Cerebellar cortex (tissue), 1 donor: Measurements from ENCODE around the gene NRG2.

Source experiments
- DNase-seq: peaks from one replicate; pipeline ENCODE4 v3.0.0-alpha.2; 2015; ENCODE audit warnings: low spot score

The NRG2 gene

GRCh38 chr5:139856714-139857113, 186.4 kb downstream of the NRG2 start:
- no peak for DNase-seq

DNA sequence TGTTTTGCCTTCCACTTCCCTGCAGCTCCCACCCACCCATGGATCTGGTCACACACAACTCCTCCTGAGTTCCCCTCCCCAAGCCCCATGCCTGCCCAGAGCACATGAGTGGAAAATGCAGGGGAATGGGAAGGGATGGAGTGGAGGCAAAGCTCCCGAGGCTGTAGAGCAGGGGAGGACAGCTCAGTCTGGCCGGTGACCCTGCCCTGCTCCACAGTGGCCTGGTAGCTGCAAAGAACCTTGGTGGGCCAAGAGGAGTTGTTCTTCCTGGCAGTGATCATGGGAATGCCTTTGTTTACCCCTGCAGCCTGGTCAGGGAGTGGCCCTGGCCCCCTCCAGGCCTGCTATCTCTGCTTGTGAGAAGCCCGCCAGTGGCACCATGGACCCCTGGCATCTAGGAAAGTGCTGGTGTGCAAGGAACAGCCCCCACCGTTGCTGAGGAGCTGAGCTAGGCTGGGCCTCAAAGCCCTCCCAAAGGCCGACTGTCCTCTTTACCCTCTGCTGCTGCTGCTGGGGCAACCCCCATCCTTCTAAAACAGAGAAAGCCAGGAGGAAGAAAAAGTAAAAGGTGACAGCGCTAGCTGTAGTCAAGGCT, 187.1 kb downstream of the NRG2 start:
- DNase-seq, result no peak

DNA sequence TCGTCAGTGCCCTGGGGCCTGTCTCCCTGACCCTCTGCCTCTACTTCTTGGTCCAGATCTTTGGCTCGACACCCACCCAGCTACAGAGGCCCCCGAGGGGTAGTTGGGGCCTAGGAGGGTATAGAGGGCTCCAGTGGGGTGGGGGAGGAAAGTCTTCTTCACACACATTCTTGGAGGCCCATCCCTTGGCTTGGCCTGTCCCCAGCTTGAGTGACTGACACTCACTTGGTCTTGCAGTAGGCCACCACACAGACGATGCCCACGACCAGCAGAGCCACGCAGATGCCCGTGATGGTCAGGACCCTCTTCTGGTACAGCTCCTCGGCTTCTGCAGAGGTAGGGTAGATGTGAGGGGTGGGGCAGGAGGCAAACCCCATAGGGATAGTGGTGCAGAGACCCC, 187.6 kb downstream of the NRG2 start:
- no peak for DNase-seq

DNA sequence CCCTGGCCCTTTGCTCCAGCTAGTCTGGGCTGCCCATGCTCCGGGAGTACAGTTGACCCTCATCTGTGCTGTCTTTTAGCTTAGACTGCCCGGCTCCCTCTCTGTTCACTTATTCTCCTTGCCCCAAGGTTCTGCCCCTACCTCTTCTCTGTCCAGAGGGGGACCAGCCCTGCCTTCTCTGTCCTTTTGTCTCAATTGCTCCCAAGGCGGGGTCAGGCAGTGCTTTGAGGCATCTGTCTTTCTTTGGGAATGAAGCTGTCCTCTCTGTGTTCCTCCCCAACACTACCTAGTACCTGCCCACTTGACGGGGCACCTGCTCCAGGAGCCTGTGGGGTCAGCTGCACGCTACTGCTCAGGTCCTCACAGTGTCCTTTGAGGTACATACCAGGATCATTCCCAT, 188.1 kb downstream of the NRG2 start:
- DNase-seq, result no peak

DNA sequence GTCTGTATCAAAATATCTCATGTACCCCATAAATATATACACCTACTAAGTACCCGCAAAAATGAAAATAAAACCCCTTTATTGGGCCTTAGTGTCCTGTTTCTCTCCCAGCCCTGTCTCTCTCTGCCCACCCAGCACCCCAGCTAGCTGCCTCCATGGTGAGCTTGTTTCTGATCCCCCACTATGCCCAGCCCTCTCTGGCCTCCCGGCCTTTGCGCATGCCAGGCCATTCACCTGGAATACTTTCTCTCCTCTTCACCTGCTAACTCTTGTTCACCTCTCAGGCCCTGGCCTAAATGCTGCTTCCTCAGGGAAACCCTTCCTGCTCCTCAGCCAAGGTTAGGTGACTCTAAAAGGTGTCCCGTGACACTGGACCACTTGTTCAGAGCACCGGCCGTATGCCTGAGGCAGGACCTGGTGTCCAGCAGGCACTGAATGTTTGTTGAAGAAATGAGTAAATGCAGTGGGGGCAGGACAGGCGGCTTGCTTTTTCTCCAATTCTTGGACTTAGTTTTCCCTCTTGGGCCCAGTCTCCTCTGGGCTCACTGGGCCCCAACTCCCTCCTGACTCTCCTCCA, 189.0 kb downstream of the NRG2 start:
- no peak for DNase-seq

GRCh38 chr5:139852696-139853095, 190.4 kb downstream of the NRG2 start:
- no peak for DNase-seq

DNA sequence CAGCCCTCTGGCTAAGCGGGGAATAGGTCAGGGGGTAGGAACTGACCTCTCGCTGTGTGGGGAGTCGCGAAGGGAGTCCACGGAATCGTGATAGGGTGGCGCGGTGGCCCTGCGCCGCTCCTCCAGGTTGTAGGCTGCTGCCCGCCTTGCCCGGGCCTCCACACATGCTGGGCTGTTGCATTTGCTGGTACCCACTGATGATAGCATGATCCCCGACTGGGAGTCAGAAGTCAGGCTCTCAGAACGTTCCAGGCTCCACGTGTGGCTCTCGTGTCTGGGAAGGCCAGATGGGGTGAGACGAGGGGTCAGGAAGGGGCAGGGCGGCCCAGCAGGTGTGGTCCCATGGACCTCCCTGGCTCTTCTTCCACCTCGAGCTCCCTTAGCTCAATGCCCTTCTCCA, 191.5 kb downstream of the NRG2 start:
- no peak for DNase-seq

- no peak for DNase-seq
Observed at GRCh38 chr5:139850423-139851016, 192.6 kb downstream of the NRG2 start.

- DNase-seq, result no peak
Observed at GRCh38 chr5:139849942-139850341, 193.2 kb downstream of the NRG2 start.

DNA sequence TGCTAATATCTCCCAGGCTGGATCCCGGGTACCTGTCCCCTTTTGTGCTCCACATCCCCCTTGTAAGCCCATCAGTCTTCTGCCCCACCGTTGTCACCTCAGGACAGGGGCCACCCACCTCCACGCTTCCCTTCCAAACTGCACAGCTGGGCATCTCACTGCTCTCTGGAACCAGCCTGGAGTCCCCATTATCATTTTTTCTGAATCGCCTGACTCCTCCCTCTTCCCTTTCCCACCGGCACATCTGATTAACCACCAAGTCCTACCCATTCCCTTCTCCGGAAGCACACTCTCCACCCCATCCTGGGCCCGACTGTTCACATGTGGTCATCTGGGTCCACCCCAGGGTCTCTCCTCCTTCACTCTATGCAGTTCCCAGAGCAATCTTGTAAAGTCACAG, 193.6 kb downstream of the NRG2 start:
- no peak for DNase-seq

DNA sequence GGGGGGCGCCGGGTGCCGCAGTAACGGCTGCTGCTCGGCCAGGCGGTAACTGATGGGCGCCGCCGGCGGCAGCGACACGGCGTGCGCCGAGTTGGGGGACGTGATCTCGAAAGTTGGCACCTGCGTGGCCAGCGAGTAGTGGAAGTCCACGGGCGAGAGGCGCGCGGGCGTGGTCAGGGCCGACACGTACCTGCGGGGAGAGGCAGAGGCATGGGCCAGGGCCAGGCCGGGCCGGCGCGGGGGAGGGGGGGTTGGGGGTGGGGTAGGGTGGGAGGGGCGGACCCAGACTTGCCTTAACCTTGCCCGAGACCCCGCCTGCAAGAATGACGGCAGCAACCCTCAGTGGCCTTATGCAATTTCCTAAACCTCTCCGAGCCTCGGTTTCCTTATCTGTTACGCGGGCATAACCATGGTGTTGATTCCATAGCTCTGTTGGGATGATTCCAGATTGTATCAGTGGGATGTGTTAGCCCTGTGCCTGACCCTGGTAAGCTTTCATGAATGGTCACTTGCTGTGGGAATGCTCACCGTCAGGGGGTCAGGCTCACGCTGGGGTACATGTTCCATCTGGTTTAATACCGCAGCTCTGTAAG, 194.5 kb downstream of the NRG2 start:
- no peak for DNase-seq

GRCh38 chr5:139847790-139848507, 195.2 kb downstream of the NRG2 start:
- peak; percentile 39 for DNase-seq

DNA sequence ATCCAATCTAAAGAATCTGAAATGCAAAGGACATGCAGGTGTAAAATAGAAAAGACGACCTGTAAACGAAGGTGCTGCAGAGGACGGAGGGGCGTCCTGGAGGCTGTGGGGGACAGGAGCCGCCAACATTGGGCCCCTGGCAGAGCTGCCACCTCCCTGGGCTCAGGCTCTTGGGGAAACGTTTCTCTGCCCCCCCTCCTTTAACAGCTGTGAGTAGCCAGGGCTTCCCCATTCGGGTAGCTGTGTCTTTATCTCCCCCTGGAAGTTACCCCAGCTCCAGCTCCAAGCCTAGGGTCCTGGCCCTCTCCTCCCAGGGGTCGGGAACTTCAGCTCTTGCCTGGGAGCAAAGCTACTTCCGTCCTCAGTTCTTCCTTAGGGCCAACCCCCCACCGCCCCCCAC, 196.0 kb downstream of the NRG2 start:
- no peak for DNase-seq

- DNase-seq, result peak; percentile 58
Observed at GRCh38 chr5:139845846-139846681, 197.0 kb downstream of the NRG2 start.

DNA sequence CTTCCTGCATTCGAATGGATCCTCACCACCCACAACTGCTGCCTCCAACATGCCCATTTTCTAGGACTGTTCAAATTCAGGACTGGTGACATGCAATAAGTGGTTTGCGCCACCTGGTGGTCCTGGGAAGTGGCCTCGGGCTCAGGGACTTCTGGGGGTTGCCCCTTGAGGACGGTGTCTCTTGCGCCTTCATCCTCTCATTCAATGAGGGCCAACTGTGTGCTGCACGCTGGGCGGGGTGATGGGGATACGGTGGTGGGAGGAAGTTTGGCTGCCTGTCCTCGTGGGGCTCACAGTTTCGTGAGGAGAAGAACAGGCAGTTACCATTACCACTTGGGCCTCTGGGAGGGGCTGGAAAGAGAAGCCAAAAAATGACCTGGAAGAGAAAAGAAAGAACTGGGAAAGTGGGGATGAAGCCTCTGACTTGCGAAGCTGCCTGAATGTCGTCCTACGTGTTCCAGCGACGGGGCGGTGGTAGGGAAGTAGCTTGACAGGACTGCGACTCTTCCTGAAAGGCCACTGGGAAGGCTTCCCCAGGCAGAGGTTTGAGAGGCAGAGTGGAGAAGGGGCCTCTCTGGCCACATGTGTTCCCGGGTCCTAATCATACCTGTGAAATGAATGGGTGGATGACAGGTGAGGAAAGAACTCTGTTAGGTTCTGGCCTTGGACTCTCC, 198.5 kb downstream of the NRG2 start:
- DNase-seq, result peak; percentile 76

GRCh38 chr5:139843991-139844390, 199.1 kb downstream of the NRG2 start:
- no peak for DNase-seq

DNA sequence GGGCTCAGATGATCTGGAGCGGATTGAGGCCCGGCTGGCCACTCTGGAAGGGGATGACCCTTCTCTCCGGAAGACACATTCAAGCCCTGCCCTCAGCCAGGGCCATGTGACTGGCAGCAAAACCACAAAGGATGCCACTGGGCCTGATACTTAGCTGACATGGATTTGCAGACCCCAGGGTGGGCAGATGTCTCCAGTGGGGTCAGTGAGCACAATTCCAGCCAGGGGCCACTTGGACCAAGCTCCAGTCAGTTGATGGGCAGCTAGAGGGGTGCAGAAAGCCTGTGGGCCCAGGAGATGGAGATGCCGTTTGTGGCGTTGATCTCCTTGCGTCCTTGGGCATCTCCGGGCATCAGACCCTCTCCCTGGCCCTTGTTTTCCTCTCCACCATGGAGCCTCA, 200.8 kb downstream of the NRG2 start:
- no peak for DNase-seq

- DNase-seq, result no peak
Observed at GRCh38 chr5:139841549-139841948, 201.6 kb downstream of the NRG2 start.

DNA sequence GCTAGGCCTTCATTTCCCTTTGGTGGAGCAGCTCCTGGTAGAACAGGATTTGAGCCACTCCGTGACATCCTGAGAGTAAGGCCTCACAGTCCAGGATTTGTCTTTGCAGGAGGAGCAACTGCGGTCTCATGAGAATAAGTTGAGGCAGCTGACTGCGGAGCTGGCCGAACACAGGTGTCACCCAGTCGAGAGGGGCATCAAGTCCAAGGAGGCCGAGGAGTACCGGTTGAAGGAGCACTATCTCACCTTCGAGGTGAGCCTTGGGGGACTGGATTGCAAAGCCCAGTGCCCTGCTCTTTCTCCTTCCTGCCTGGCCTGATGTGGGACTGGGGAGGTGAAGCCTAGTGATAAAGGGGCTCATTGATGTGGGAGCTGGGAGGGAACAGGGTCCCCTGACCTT, 203.2 kb downstream of the NRG2 start:
- no peak for DNase-seq

DNA sequence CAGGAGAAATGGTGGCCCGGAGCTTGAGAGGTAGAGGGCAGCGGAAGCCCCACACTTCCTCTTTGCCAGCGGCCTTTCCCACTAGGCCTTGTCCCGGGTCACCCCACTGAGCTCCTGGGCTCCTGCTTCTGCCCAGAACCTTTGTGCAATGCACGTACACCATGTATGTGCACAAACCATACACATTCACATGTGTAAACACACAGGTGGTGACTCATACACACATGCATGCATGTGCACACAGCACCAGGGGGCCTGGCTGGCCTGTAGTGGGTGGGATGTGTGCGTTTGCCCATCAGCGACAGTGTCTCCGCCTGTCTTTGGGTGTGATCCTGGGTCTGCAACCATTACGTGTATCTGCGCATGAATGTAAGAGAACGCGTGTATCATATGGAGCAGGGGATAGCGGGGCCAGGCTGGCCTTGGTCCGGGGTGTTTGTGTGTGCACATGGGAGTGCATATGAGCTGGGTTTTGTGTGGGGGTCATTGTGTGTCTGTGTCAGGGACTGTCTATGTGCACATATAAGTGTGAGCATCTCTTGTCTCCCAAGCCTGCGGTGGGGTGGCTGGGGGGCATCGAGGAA, 203.8 kb downstream of the NRG2 start:
- DNase-seq, result no peak
